Ovary (tissue), 9 donors: ENCODE measurements around the gene ZFHX2. TPM values are rescaled to one million over a fixed set of nuclear protein-coding genes. Genes with fewer than 3 reads are reported as not detected.
"Not testable (repeated sequence)": the region's sequence is repeated elsewhere in the genome, so short reads cannot be mapped to it uniquely, and the experiment has no call there.

Source experiments
- DNase-seq, 5 donors: peaks; one replicate each; pipeline ENCODE4 v3.0.0-alpha.2; 2019 to 2020
- H3K27ac ChIP-seq, 2 donors: fragments of 200-600 bp; one replicate each; pipeline versions ENCODE4 v1.5.1 to v1.8.0; 2019 to 2022
- H3K27me3 ChIP-seq: fragments of 200-600 bp; one replicate; pipeline ENCODE4 v1.8.0; 2022
- H3K36me3 ChIP-seq: fragments of 200-600 bp; sonication (generic); one replicate; pipeline ENCODE4 v1.5.1; 2019
- H3K4me1 ChIP-seq: one replicate; pipeline ENCODE4 v1.8.1; 2013; ENCODE audit warnings: mild to moderate bottlenecking, moderate library complexity; ENCODE audit not compliant: insufficient read depth
- H3K4me3 ChIP-seq: fragments of 200-600 bp; sonication (generic); one replicate; pipeline ENCODE4 v1.5.1; 2017
- H3K9me3 ChIP-seq, 2 donors: fragments of 200-600 bp in 1 of 2; sonication (generic) in 1 of 2; one replicate each; pipeline versions ENCODE4 v1.5.1 to v1.8.1; 2013 to 2019; ENCODE audit warnings: mild to moderate bottlenecking in 1 of 2, moderate library complexity in 1 of 2
- EP300 ChIP-seq: sonication (generic); formaldehyde crosslinking; IDR thresholded peaks from one replicate; pipeline ENCODE4 v1.6.1; 2017; ENCODE audit warnings: antibody characterized with exemption
- POLR2A ChIP-seq: fragments of 450-650 bp; IDR thresholded peaks from one replicate; pipeline ENCODE4 v1.6.1; 2017; ENCODE audit warnings: antibody characterized with exemption, mild to moderate bottlenecking, moderate library complexity
- WGBS, 3 donors: extraction: QIAGEN DNeasy Blood & Tissue Kit in 1 of 3; methylation state at CpG; one replicate each; pipeline versions ENCODE4 v1.1.5 to v1.1.7; 2013 to 2017; 5-methylcytosine and 5-hydroxymethylcytosine counted together
- intact Hi-C, 4 donors: fragments of 100-400 bp; cut with DNase I; formaldehyde crosslinking; loops; one replicate each; pipeline versions ENCODE4 v1.11.0 to v1.15.1; 2022 to 2023
- polyA plus RNA-seq, 2 donors: library from polyadenylated mRNA; stranded (reverse); fragments of 200-250 nt in 1 of 2; fragments of 350-450 nt in 1 of 2; fragmentation: Illumina TruSeq in 1 of 2; extraction: RNeasy Lipid Tissue Mini Kit (QIAGEN cat#74804) in 1 of 2; gene quantifications; one replicate each; pipeline ENCODE4 v1.2.3, GENCODE V29; 2013 to 2014
- total RNA-seq, 7 donors: library from RNA; depleted of rRNA in 2 of 7; stranded (reverse); fragments of >200 nt in 2 of 7; fragmentation: NEBNext Ultra II Directional in 3 of 7; extraction: Animal tissue kit (Norgen Biotek cat#: 25700) in 3 of 7; gene quantifications; one replicate each; pipeline versions ENCODE4 v1.1.0 to v1.2.4, GENCODE V29; 2016 to 2023
- TF ChIP-seq, protein P1 (sequence below), 3 donors: fragments of 450-650 bp in 2 of 3; fragments of 200-600 bp in 1 of 3; IDR thresholded peaks; one replicate each; pipeline versions ENCODE4 v1.5.1 to v1.8.0; 2016 to 2022; ENCODE audit warnings: antibody characterized with exemption in 3 of 3, mild to moderate bottlenecking in 1 of 3
- donor health status: DM: no; HTN: no; CAD: no; lungs with moderate emphysema.
- donor health status: DM: no; HTN: no; CAD: no.
- donor health status: Bipolar disorder and iron deficiency.
- donor health status: DM: yes; HTN: yes; CAD: no.
- donor health status: DM: no; HTN: no; CAD: no.
- donor health status: DM: yes; HTN: yes; CAD: no.

The ZFHX2 gene
- total and polyA plus RNA-seq, 9 donors, result 0.34 to 2.3 (median 1.1) TPM

DNA sequence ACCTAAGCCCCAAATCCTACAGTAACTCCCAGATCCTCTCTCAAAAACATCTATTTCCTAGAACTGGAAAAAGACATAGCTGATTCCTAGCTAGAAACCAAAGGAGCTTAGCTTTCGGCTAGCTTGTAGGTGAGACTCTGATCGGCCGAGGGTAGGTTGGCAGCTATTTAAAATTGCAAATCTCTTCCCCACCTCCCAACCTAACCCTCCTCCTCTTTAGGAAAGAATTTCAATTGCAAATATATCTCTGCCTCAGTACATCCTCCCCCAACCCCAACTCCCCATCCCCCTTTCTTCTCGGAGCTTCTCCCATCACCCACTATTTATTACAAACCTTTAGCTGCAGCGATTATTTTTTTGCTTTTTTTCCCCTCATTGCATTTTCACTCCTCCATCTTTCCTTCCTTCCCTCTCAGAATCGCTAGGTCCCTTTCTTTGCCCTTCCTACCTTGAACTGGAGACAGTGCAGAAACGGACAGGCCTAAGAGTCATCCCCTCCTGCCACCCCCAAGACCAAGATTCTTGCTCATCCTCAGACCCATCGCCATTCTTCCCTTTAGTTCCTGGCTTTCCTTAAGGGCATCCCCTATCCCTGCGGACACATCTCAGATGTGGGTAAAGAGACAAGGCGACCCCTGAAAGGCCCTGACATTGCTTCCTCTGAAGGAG, 13.4 kb downstream of the ZFHX2 start:
- no peak overlapping the region for H3K4me3 ChIP-seq
- no peaks in the 10 kb centered on the region for H3K9me3 ChIP-seq
- intact Hi-C loops, result loop anchor here in 2 of 4 donors (5.0 to 10.0 kb wide), 2 partner anchors 53 to 56 kb away; no protein-coding TSS in a partner anchor
- TF ChIP-seq, protein P1, sequence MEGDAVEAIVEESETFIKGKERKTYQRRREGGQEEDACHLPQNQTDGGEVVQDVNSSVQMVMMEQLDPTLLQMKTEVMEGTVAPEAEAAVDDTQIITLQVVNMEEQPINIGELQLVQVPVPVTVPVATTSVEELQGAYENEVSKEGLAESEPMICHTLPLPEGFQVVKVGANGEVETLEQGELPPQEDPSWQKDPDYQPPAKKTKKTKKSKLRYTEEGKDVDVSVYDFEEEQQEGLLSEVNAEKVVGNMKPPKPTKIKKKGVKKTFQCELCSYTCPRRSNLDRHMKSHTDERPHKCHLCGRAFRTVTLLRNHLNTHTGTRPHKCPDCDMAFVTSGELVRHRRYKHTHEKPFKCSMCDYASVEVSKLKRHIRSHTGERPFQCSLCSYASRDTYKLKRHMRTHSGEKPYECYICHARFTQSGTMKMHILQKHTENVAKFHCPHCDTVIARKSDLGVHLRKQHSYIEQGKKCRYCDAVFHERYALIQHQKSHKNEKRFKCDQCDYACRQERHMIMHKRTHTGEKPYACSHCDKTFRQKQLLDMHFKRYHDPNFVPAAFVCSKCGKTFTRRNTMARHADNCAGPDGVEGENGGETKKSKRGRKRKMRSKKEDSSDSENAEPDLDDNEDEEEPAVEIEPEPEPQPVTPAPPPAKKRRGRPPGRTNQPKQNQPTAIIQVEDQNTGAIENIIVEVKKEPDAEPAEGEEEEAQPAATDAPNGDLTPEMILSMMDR (IDR thresholded peaks at IDR 0.05), result no peak
- TF ChIP-seq POLR2A, result no peak
- no peak overlapping the region for H3K27ac ChIP-seq
- H3K27me3 ChIP-seq, result no peaks in the 10 kb centered on the region
- no peak for DNase-seq
- no peaks in the 10 kb centered on the region for H3K4me1 ChIP-seq
- no peaks in the 10 kb centered on the region for H3K36me3 ChIP-seq
- 65 to 75% (median 71%) methylated on average over 10 of the region's 10 CpGs for WGBS, 3 donors

GRCh38 chr14:23537351-23538049, 14.1 kb downstream of the ZFHX2 start:
- no peaks in the 10 kb centered on the region for H3K36me3 ChIP-seq
- WGBS, 3 donors, result 66 to 68% (median 67%) methylated on average over 13 of the region's 13 CpGs
- no peaks in the 10 kb centered on the region for H3K4me1 ChIP-seq
- H3K27me3 ChIP-seq, result no peaks in the 10 kb centered on the region
- H3K27ac ChIP-seq, result no peak overlapping the region
- H3K4me3 ChIP-seq, result no peak overlapping the region
- TF ChIP-seq, protein P1 (IDR thresholded peaks at IDR 0.05), result no peak
- no peak for TF ChIP-seq EP300
- H3K9me3 ChIP-seq, result no peaks in the 10 kb centered on the region
- intact Hi-C loops, result loop anchor here in 2 of 4 donors (5.0 to 10.0 kb wide), 2 partner anchors 53 to 55 kb away; no protein-coding TSS in a partner anchor
- no peak for DNase-seq

DNA sequence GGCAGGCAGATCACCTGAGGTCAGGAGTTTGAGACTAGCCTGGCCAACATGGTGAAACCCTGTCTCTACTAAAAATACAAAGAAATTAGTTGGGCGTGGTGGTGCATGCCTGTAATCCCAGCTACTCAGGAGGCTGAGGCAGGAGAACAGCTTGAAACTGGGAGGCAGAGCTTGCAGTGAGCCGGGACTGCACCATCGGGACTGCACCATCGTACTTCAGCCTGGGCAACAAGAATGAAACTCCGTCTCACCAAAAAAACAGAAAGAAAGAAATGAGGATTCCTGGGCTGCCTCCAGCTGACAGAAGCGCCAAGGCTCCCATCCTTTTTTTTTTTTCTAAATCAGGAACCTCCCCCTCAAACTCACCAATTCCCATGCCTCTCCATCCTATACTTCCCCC, 14.7 kb downstream of the ZFHX2 start:
- not testable (repeated sequence) for H3K4me3 ChIP-seq, H3K9me3 ChIP-seq, H3K27me3 ChIP-seq, DNase-seq, H3K36me3 ChIP-seq, H3K27ac ChIP-seq, H3K4me1 ChIP-seq
- intact Hi-C loops, result loop anchor here in 2 of 4 donors (5.0 to 10.0 kb wide), 2 partner anchors 52 to 55 kb away; no protein-coding TSS in a partner anchor
- 73 to 77% (median 76%) methylated on average over 6 of the region's 6 CpGs for WGBS, 3 donors

DNA sequence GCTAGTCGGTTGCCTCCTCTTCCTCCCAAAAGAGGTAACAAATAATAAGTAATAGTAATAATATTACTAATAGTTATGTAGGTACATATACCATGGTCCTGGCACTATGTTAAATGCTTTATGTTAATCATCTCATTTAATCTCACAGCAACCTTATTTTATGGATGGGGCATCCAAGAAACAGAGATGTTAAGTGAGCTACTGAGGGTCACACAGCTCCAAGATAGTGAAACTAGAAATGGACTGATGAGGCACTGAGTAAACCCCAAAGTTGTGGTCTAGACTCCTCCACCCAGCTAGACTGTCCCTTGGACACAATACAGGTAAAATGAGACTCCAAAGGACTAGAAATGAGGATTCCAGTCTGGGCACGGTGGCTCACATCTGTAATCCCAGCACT, 15.1 kb downstream of the ZFHX2 start:
- intact Hi-C loops, result loop anchor here in 2 of 4 donors (5.0 to 10.0 kb wide), 2 partner anchors 52 to 54 kb away; no protein-coding TSS in a partner anchor
- WGBS, 3 donors, result 75 to 87% (median 80%) methylated on average over 2 of the region's 2 CpGs

More for the DNA sequence above, 15.1 kb downstream of the ZFHX2 start:
- no peak overlapping the region for H3K4me3 ChIP-seq
- no peak for DNase-seq
- no peaks in the 10 kb centered on the region for H3K9me3 ChIP-seq
- no peak overlapping the region for H3K27ac ChIP-seq
- TF ChIP-seq EP300 (no peak), POLR2A (no peak)
- TF ChIP-seq, protein P1 (IDR thresholded peaks at IDR 0.05), result no peak
- H3K27me3 ChIP-seq, result no peaks in the 10 kb centered on the region
- H3K4me1 ChIP-seq, result no peaks in the 10 kb centered on the region
- no peaks in the 10 kb centered on the region for H3K36me3 ChIP-seq
